Vagina (tissue), 2 donors: ENCODE results near the gene UBE2R2. TPM values are rescaled to one million over a fixed set of nuclear protein-coding genes. Genes with fewer than 3 reads are reported as not detected.

Experiments
- DNase-seq, 2 donors: peaks; one replicate each; pipeline ENCODE4 v3.0.0-alpha.2; 2017; ENCODE audit errors: extremely low spot score in 2 of 2
- H3K27ac ChIP-seq: fragments of 200-600 bp; sonication (generic); one replicate; pipeline ENCODE4 v1.5.1; 2019
- H3K27me3 ChIP-seq: fragments of 200-600 bp; sonication (generic); one replicate; pipeline ENCODE4 v1.5.1; 2019
- H3K36me3 ChIP-seq, 2 donors: fragments of 200-600 bp; sonication (generic); one replicate each; pipeline ENCODE4 v1.5.1; 2017 to 2019
- H3K4me1 ChIP-seq: fragments of 200-600 bp; sonication (generic); one replicate; pipeline ENCODE4 v1.5.1; 2019
- H3K4me3 ChIP-seq, 2 donors: fragments of 200-600 bp; sonication (generic); 1 replicate in 1 of 2; 2 replicates in 1 of 2; pipeline ENCODE4 v1.5.1; 2016 to 2019
- H3K9me3 ChIP-seq: fragments of 200-600 bp; sonication (generic); one replicate; pipeline ENCODE4 v1.5.1; 2019
- CTCF ChIP-seq, 3 experiments: fragments of 450-650 bp in 2 of 3; fragments of 200-600 bp in 1 of 3; sonication (generic) in 1 of 3; IDR thresholded peaks; one replicate each; pipeline ENCODE4 v1.5.1; 2017 to 2019; ENCODE audit warnings: antibody characterized with exemption in 3 of 3, mild to moderate bottlenecking in 2 of 3, moderate library complexity in 2 of 3
- POLR2A ChIP-seq, 2 donors: fragments of 450-650 bp; IDR thresholded peaks; one replicate each; pipeline ENCODE4 v1.6.1; 2017; ENCODE audit warnings: antibody characterized with exemption in 2 of 2, mild to moderate bottlenecking in 2 of 2, moderate library complexity in 2 of 2
- POLR2AphosphoS5 ChIP-seq, 2 donors: sonication (generic); formaldehyde crosslinking; IDR thresholded peaks; one replicate each; pipeline ENCODE4 v1.9.0; 2017; ENCODE audit warnings: antibody characterized with exemption in 2 of 2, mild to moderate bottlenecking in 2 of 2, low read depth in 1 of 2; ENCODE audit not compliant: insufficient read depth in 1 of 2
- intact Hi-C: fragments of 100-400 bp; cut with DNase I; formaldehyde crosslinking; loops from one replicate; pipeline ENCODE4 v1.15.1; 2023
- total RNA-seq: library from RNA; depleted of rRNA; stranded (reverse); fragments of >200 nt; gene quantifications from one replicate; pipeline ENCODE4 v1.2.3, GENCODE V29; 2016

Gene UBE2R2
- total RNA-seq, 1 donor from 2014 or later: 20.4 TPM

DNA sequence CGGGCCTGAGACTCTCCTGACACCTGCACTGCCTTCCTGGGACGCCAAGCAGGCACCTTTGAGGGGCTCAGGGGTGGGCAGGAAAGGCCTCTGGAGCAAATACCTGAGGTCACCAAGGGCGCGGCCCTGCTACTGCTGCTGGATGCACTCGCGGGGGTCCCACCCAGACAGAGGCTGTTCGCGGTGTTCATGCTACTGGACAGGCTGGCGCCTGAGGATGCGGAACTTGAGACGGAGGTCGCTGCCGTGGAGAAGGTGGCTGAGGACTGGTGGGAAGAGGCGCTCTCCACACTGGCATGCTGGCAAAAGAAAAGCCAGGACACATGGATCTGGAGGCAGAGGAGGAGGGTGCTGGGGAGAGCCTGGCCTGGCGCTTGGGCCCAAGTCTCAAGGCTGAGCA lies 110.7 kb downstream of the UBE2R2 start:
- H3K36me3 ChIP-seq: peaks cover 0 to 55% of the 10 kb centered on the region in 2 donors
- H3K4me1 ChIP-seq: no peaks in the 10 kb centered on the region
- no peaks in the 10 kb centered on the region for H3K9me3 ChIP-seq
- no peak overlapping the region for H3K4me3 ChIP-seq
- H3K27me3 ChIP-seq: no peaks in the 10 kb centered on the region
- TF ChIP-seq POLR2AphosphoS5 (IDR thresholded peaks at IDR 0.05; ENCODE audit: insufficient read depth in 1 of 2, low read depth in 1 of 2): no peak
- TF ChIP-seq POLR2A (IDR thresholded peaks at IDR 0.05): no peak
- no peak for TF ChIP-seq CTCF (IDR thresholded peaks at IDR 0.05)
- no peak for DNase-seq
- no peak overlapping the region for H3K27ac ChIP-seq
- intact Hi-C loops: loop anchor here (10.0 kb wide), 1 partner anchor 63 kb away; no protein-coding TSS in a partner anchor

- TF ChIP-seq CTCF (IDR thresholded peaks at IDR 0.05) (no peak), POLR2A (IDR thresholded peaks at IDR 0.05) (no peak), POLR2AphosphoS5 (IDR thresholded peaks at IDR 0.05; ENCODE audit: insufficient read depth in 1 of 2, low read depth in 1 of 2) (no peak)
- no peaks in the 10 kb centered on the region for H3K4me1 ChIP-seq
- no peaks in the 10 kb centered on the region for H3K27me3 ChIP-seq
- H3K4me3 ChIP-seq: no peak overlapping the region
- intact Hi-C loops: no loop called here
- no peaks in the 10 kb centered on the region for H3K9me3 ChIP-seq
- no peak for DNase-seq
- H3K36me3 ChIP-seq: peaks cover 0 to 74% of the 10 kb centered on the region in 2 donors
- no peak overlapping the region for H3K27ac ChIP-seq
Measured at GRCh38 chr9:33931326-33931725, 114.4 kb downstream of the UBE2R2 start.

DNA sequence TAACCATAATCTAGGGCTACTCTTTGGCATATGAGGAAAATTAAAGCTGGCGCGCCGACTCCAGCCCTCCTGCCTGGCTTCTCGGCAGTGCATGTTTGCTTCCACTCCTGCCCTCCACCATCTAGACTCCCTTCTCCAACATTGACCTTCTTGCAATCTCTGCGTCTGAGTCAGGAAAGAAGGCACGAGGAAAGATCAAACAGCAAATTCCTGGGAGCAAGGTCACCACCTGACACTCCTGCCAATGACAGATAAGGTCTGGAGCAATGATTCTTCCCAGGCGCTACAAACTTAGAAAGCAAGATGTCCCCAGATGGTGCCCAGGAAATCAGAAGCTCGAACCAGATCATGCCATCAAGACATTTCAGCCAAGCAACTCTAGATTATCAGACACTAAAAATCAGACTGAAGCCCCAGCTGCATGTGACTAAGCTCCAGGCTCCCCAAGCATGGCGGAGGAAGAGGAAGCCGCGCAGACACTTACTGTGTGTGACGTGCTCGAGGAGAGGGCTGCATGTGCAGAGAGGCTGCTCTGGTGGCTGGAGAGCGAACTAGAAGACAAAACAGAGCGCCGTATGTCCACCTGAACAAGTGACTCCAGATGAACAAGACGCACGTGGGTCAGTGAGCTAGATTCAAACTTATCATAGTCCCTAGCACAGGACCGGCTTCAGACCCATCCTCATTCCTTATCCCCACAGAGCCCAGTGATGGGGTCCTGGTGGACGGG lies 115.3 kb downstream of the UBE2R2 start:
- no peak for TF ChIP-seq POLR2AphosphoS5 (IDR thresholded peaks at IDR 0.05; ENCODE audit: insufficient read depth in 1 of 2, low read depth in 1 of 2)
- no peak for TF ChIP-seq CTCF (IDR thresholded peaks at IDR 0.05)
- no peak for TF ChIP-seq POLR2A (IDR thresholded peaks at IDR 0.05)
- Histone ChIP-seq H3K4me3 (no peak overlapping the region), H3K27ac (no peak overlapping the region), H3K4me1 (no peaks in the 10 kb centered on the region), H3K36me3 (peaks cover 0 to 64% of the 10 kb centered on the region in 2 donors), H3K9me3 (no peaks in the 10 kb centered on the region), H3K27me3 (no peaks in the 10 kb centered on the region)
- no peak for DNase-seq
- intact Hi-C loops: no loop called here

DNA sequence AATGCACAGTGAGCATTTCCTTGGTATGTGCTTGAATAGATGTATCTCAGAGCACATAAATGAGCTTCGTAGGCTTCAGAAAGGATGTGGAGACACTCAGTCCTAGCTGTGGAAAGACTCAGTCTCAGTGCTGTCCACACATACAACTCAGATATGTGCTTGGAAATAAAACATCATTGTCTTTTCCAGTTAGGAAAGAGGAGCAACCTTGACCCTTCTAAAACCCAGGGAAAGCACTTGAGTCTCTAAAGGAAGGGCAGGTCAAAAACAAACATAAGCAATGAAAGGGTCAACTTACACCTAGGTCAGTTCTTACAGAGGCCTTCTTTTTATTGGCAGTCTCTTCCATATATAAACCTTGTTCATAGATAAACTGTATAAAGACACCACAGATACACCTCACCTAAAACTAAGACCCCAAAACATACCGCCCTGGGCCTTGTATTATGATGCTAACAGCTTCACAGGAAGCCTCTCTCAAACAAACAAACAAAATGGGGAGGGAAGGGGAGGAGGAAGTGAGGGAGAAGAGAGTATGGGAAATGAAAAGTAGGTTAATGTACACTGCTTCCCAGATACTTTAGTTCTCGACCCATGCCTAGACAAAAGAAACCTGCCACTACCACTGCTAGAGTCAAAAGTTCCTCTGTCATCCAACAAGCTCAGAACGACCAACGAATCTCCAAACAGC lies 117.4 kb downstream of the UBE2R2 start:
- Histone ChIP-seq H3K9me3 (no peaks in the 10 kb centered on the region), H3K4me3 (no peak overlapping the region), H3K27ac (no peak overlapping the region), H3K36me3 (peaks cover 0 to 54% of the 10 kb centered on the region in 2 donors), H3K4me1 (no peaks in the 10 kb centered on the region), H3K27me3 (no peaks in the 10 kb centered on the region)
- TF ChIP-seq CTCF (IDR thresholded peaks at IDR 0.05) (no peak), POLR2AphosphoS5 (IDR thresholded peaks at IDR 0.05; ENCODE audit: insufficient read depth in 1 of 2, low read depth in 1 of 2) (no peak), POLR2A (IDR thresholded peaks at IDR 0.05) (no peak)
- DNase-seq: no peak
- intact Hi-C loops: no loop called here
